HepG2 (cell line): Measurements from ENCODE around the gene CCDC154. TPM values are rescaled to one million over a fixed set of nuclear protein-coding genes. Genes with fewer than 3 reads are reported as not detected.
A peak's percentile ranks its signal among the peaks of the same experiment; 100 is the strongest.

Experiments
- AKAP8 ChIP-seq: sonication (generic); formaldehyde crosslinking; IDR thresholded peaks from 2 replicates; pipeline ENCODE4 v1.5.1; 2020; ENCODE audit warnings: mild to moderate bottlenecking, missing genetic modification reagents
- KDM2A ChIP-seq: sonication (generic); formaldehyde crosslinking; IDR thresholded peaks from 2 replicates; pipeline ENCODE4 v1.4.0; 2020; ENCODE audit warnings: low read depth, missing genetic modification reagents, borderline replicate concordance
- PHB2 ChIP-seq: fragments of 450-650 bp; IDR thresholded peaks from 2 replicates; pipeline ENCODE4 v1.6.1; 2018; ENCODE audit not compliant: partially characterized antibody
- REPIN1 ChIP-seq: sonication (generic); formaldehyde crosslinking; IDR thresholded peaks from 2 replicates; pipeline ENCODE4 v1.8.0; 2022; ENCODE audit warnings: missing genetic modification reagents, low read depth, mild to moderate bottlenecking, borderline replicate concordance
- SMAD1 ChIP-seq: sonication (generic); formaldehyde crosslinking; IDR thresholded peaks from 2 replicates; pipeline ENCODE4 v1.4.0; 2020; ENCODE audit warnings: missing genetic modification reagents, low read depth, mild to moderate bottlenecking, borderline replicate concordance
- TGIF2 ChIP-seq: IDR thresholded peaks from 2 replicates; pipeline ENCODE4 v1.6.1; 2016; ENCODE audit warnings: control low read depth, missing compliant biosample characterization
- ZNF616 ChIP-seq: sonication (generic); formaldehyde crosslinking; IDR thresholded peaks from 2 replicates; pipeline ENCODE4 v1.5.0; 2020; ENCODE audit warnings: low read depth, mild to moderate bottlenecking, missing genetic modification reagents
- ZNF766 ChIP-seq: sonication (generic); formaldehyde crosslinking; IDR thresholded peaks from 2 replicates; pipeline ENCODE4 v1.5.0; 2020; ENCODE audit warnings: missing genetic modification reagents, borderline replicate concordance
- polyA plus RNA-seq, 8 experiments: library from polyadenylated mRNA; depleted of rRNA in 3 of 8; stranded (reverse) in 7 of 8; unstranded in 1 of 8; fragments of >200 nt; fragmentation: Illumina TruSeq in 4 of 8; extraction: Trizol in 4 of 8; gene quantifications; 2 replicates each; pipeline versions ENCODE4 v1.2.1 to v1.2.3, GENCODE V29; 2011 to 2016; ENCODE audit warnings: low read depth in 4 of 8, missing spikeins in 1 of 8, mixed read lengths in 1 of 8; ENCODE audit not compliant: insufficient read depth in 1 of 8
- total RNA-seq, 5 experiments: library from RNA; depleted of rRNA; stranded (reverse); fragments of >200 nt; fragmentation: Illumina TruSeq; extraction: Trizol; gene quantifications; 2 replicates each; pipeline ENCODE4 v1.2.3, GENCODE V29; 2016; ENCODE audit warnings: low read depth in 1 of 5
- TF ChIP-seq, protein P1 (sequence below): sonication (generic); formaldehyde crosslinking; IDR thresholded peaks from one replicate; pipeline ENCODE4 v1.5.1; 2020; ENCODE audit warnings: mild to moderate bottlenecking, missing genetic modification reagents; ENCODE audit errors: not compliant biosample characterization
- TF ChIP-seq, protein P2 (sequence below): sonication (generic); formaldehyde crosslinking; IDR thresholded peaks from 2 replicates; pipeline ENCODE4 v1.5.1; 2020; ENCODE audit warnings: mild to moderate bottlenecking, moderate library complexity, missing genetic modification reagents
- TF ChIP-seq, protein P3 (sequence below): sonication (generic); formaldehyde crosslinking; IDR thresholded peaks from 2 replicates; pipeline ENCODE4 v1.4.0; 2020; ENCODE audit warnings: missing genetic modification reagents
- TF ChIP-seq, protein P4 (sequence below): IDR thresholded peaks from 2 replicates; pipeline ENCODE4 v1.6.1; 2016; ENCODE audit warnings: missing compliant biosample characterization, missing genetic modification reagents, borderline replicate concordance

CCDC154 gene
- total and polyA plus RNA-seq, 2 of the 13 experiments (the other 11 are each of a cell fraction or from before 2014, with no cell fraction given), result 0.92 to 1.5 TPM

GRCh38 chr16:1474796-1475551 is 30.6 kb upstream of the CCDC154 start, which contains the start of gene CLCN7 (continued):
- TF ChIP-seq, protein P1, sequence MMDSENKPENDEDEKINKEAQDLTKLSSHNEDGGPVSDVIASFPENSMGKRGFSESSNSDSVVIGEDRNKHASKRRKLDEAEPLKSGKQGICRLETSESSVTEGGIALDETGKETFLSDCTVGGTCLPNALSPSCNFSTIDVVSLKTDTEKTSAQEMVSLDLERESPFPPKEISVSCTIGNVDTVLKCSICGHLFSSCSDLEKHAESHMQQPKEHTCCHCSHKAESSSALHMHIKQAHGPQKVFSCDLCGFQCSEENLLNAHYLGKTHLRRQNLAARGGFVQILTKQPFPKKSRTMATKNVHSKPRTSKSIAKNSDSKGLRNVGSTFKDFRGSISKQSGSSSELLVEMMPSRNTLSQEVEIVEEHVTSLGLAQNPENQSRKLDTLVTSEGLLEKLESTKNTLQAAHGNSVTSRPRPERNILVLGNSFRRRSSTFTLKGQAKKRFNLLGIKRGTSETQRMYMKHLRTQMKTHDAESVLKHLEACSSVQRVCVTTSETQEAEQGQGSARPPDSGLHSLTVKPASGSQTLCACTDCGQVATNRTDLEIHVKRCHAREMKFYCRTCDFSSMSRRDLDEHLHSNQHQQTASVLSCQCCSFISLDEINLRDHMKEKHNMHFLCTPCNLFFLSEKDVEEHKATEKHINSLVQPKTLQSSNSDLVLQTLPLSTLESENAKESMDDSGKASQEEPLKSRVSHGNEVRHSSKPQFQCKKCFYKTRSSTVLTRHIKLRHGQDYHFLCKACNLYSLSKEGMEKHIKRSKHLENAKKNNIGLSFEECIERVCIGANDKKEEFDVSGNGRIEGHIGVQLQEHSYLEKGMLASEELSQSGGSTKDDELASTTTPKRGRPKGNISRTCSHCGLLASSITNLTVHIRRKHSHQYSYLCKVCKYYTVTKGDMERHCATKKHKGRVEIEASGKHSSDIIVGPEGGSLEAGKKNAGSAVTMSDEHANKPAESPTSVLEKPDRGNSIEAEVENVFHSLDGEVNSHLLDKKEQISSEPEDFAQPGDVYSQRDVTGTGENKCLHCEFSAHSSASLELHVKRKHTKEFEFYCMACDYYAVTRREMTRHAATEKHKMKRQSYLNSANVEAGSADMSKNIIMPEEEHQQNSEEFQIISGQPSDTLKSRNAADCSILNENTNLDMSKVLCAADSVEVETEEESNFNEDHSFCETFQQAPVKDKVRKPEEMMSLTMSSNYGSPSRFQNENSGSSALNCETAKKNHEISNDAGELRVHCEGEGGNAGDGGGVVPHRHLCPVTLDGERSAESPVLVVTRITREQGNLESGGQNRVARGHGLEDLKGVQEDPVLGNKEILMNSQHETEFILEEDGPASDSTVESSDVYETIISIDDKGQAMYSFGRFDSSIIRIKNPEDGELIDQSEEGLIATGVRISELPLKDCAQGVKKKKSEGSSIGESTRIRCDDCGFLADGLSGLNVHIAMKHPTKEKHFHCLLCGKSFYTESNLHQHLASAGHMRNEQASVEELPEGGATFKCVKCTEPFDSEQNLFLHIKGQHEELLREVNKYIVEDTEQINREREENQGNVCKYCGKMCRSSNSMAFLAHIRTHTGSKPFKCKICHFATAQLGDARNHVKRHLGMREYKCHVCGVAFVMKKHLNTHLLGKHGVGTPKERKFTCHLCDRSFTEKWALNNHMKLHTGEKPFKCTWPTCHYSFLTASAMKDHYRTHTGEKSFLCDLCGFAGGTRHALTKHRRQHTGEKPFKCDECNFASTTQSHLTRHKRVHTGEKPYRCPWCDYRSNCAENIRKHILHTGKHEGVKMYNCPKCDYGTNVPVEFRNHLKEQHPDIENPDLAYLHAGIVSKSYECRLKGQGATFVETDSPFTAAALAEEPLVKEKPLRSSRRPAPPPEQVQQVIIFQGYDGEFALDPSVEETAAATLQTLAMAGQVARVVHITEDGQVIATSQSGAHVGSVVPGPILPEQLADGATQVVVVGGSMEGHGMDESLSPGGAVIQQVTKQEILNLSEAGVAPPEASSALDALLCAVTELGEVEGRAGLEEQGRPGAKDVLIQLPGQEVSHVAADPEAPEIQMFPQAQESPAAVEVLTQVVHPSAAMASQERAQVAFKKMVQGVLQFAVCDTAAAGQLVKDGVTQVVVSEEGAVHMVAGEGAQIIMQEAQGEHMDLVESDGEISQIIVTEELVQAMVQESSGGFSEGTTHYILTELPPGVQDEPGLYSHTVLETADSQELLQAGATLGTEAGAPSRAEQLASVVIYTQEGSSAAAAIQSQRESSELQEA, result peak; percentile 83
- peak; percentile 48; the same call in 1 of the 2 replicates for TF ChIP-seq REPIN1 (CRISPR knock-in tag)
- TF ChIP-seq AKAP8 (CRISPR knock-in tag), result peak; percentile 38; the same call in 1 of the 2 replicates
- TF ChIP-seq ZNF766 (CRISPR knock-in tag), result peak; percentile 82; the same call in 1 of the 2 replicates
- TF ChIP-seq, protein P2, sequence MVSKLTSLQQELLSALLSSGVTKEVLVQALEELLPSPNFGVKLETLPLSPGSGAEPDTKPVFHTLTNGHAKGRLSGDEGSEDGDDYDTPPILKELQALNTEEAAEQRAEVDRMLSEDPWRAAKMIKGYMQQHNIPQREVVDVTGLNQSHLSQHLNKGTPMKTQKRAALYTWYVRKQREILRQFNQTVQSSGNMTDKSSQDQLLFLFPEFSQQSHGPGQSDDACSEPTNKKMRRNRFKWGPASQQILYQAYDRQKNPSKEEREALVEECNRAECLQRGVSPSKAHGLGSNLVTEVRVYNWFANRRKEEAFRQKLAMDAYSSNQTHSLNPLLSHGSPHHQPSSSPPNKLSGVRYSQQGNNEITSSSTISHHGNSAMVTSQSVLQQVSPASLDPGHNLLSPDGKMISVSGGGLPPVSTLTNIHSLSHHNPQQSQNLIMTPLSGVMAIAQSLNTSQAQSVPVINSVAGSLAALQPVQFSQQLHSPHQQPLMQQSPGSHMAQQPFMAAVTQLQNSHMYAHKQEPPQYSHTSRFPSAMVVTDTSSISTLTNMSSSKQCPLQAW, result no peak
- TF ChIP-seq PHB2, result no peak
- TF ChIP-seq, protein P3, sequence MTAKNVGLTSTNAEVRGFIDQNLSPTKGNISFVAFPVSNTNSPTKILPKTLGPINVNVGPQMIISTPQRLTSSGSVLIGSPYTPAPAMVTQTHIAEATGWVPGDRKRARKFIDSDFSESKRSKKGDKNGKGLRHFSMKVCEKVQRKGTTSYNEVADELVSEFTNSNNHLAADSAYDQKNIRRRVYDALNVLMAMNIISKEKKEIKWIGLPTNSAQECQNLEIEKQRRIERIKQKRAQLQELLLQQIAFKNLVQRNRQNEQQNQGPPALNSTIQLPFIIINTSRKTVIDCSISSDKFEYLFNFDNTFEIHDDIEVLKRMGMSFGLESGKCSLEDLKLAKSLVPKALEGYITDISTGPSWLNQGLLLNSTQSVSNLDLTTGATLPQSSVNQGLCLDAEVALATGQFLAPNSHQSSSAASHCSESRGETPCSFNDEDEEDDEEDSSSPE, result peak; percentile 93
- TF ChIP-seq SMAD1 (CRISPR knock-in tag), result peak; percentile 57; the same call in 1 of the 2 replicates
- peak; percentile 89 for TF ChIP-seq KDM2A (CRISPR knock-in tag)
- no peak; the same call in 1 of the 2 replicates for TF ChIP-seq ZNF616 (CRISPR knock-in tag)
- no peak for TF ChIP-seq TGIF2 (CRISPR knock-in tag)
- TF ChIP-seq, protein P4, sequence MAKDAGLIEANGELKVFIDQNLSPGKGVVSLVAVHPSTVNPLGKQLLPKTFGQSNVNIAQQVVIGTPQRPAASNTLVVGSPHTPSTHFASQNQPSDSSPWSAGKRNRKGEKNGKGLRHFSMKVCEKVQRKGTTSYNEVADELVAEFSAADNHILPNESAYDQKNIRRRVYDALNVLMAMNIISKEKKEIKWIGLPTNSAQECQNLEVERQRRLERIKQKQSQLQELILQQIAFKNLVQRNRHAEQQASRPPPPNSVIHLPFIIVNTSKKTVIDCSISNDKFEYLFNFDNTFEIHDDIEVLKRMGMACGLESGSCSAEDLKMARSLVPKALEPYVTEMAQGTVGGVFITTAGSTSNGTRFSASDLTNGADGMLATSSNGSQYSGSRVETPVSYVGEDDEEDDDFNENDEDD (CRISPR knock-in tag), result peak; percentile 92
